H1 (cell line): Measurements from ENCODE around the gene GRM7. TPM values are rescaled to one million over a fixed set of nuclear protein-coding genes. Genes with fewer than 3 reads are reported as not detected.

Experiments used
- FOSL1 ChIP-seq: IDR thresholded peaks from 2 replicates; pipeline ENCODE4 v1.6.1; 2011; ENCODE audit warnings: mild to moderate bottlenecking, low read depth, low read length, moderate library complexity; ENCODE audit not compliant: insufficient read depth
- KDM5A ChIP-seq: fragments of 200-600 bp; IDR thresholded peaks from 2 replicates; pipeline ENCODE4 v1.7.1; 2012; ENCODE audit warnings: mild to moderate bottlenecking, low read length, inconsistent platforms, mixed read lengths
- SIRT6 ChIP-seq: IDR thresholded peaks from one replicate; pipeline ENCODE4 v1.7.1; 2012; ENCODE audit warnings: low read length, inconsistent platforms
- polyA plus RNA-seq, 7 experiments: library from polyadenylated mRNA; depleted of rRNA in 3 of 7; stranded (reverse) in 5 of 7; unstranded in 2 of 7; fragments of >200 nt in 5 of 7; fragments of 200-250 nt in 2 of 7; gene quantifications; 1 replicate in 5 of 7; 2 replicates in 1 of 7; 4 replicates in 1 of 7; pipeline versions ENCODE4 v1.2.1 to v1.2.3, GENCODE V29; 2011 to 2013; ENCODE audit warnings: missing spikeins in 2 of 7, mixed read lengths in 2 of 7
- total RNA-seq: library from RNA; stranded (reverse); fragmentation: NEBNext Ultra II Directional; extraction: Animal tissue kit (Norgen Biotek cat#: 25700); gene quantifications from 2 replicates; pipeline ENCODE4 v1.2.1, GENCODE V29; 2021
- TF ChIP-seq, protein P1 (sequence below): IDR thresholded peaks from 2 replicates; pipeline ENCODE4 v1.6.1; 2012; ENCODE audit warnings: low read length, inconsistent platforms
- TF ChIP-seq, protein P2 (sequence below), 3 experiments: IDR thresholded peaks; 1 replicate in 2 of 3; 2 replicates in 1 of 3; pipeline versions ENCODE4 v1.5.1 to v1.6.1; 2011; ENCODE audit warnings: low read length in 3 of 3, mild to moderate bottlenecking in 3 of 3, inconsistent platforms in 2 of 3, low read depth in 1 of 3, moderate library complexity in 1 of 3; ENCODE audit not compliant: insufficient read depth in 1 of 3; ENCODE audit errors: control extremely low read depth in 1 of 3

GRM7 gene
- total and polyA plus RNA-seq, 2 of the 8 experiments (the other 6 are each of a cell fraction or from before 2014, with no cell fraction given) = 0.17 to 0.24 TPM

DNA sequence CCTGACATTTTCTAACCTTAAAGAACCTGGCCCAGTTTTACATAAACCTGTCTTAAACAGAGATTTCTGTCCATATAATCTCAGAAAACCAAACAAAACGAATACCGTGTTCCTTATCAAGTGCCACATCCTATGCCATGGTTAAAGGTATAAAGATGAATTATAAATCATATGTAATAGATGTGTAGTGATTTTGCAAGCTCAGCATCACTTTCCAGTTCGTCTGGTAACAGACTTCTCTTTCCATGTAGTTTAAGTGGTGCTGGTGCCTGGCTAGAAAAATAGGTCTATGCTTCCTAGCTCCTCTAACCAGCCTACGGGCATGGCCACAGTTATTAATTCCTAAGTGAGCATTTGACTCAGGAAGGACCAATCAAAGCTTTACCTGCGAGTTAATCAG, 3.4 kb upstream of the GRM7 start (continued):
- TF ChIP-seq, protein P1, sequence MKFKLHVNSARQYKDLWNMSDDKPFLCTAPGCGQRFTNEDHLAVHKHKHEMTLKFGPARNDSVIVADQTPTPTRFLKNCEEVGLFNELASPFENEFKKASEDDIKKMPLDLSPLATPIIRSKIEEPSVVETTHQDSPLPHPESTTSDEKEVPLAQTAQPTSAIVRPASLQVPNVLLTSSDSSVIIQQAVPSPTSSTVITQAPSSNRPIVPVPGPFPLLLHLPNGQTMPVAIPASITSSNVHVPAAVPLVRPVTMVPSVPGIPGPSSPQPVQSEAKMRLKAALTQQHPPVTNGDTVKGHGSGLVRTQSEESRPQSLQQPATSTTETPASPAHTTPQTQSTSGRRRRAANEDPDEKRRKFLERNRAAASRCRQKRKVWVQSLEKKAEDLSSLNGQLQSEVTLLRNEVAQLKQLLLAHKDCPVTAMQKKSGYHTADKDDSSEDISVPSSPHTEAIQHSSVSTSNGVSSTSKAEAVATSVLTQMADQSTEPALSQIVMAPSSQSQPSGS = no peak
- TF ChIP-seq KDM5A (no peak), SIRT6 (no peak), FOSL1 (no peak)
- TF ChIP-seq, protein P2, sequence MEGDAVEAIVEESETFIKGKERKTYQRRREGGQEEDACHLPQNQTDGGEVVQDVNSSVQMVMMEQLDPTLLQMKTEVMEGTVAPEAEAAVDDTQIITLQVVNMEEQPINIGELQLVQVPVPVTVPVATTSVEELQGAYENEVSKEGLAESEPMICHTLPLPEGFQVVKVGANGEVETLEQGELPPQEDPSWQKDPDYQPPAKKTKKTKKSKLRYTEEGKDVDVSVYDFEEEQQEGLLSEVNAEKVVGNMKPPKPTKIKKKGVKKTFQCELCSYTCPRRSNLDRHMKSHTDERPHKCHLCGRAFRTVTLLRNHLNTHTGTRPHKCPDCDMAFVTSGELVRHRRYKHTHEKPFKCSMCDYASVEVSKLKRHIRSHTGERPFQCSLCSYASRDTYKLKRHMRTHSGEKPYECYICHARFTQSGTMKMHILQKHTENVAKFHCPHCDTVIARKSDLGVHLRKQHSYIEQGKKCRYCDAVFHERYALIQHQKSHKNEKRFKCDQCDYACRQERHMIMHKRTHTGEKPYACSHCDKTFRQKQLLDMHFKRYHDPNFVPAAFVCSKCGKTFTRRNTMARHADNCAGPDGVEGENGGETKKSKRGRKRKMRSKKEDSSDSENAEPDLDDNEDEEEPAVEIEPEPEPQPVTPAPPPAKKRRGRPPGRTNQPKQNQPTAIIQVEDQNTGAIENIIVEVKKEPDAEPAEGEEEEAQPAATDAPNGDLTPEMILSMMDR (IDR thresholded peaks at IDR 0.05; ENCODE audit: control extremely low read depth in 1 of 3, insufficient read depth in 1 of 3, low read depth in 1 of 3, low read length in 3 of 3) = no peak
- TF ChIP-seq, all 59 proteins: peak for 0
